DMS79 treated with DMSO at 0.1 percent for 48 hours (cell line): Measurements from ENCODE around the gene CELA3B.
"Not testable (repeated sequence)": the region's sequence is repeated elsewhere in the genome, so short reads cannot be mapped to it uniquely, and the experiment has no call there.

Experiments used
- DNase-seq: peaks from one replicate; lab custom pipeline; 2025; lab: John Stamatoyannopoulos, UW

CELA3B gene

DNA sequence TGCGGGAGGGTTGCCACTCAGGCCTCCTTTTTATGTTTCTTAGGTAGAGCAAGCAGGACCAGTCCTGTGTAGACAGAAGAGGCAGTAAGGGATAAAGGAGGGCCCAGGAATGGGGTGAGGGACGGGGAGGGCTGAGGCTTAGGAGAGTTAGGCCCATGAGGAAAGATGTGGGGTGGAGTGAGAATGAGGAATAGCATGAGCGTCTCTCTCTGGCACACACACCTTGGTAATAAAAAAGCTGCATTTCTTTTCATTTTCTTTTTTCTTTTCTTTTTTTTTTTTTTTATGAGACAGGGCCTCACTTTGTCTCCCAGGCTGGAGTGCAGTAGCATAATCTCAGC is 32.1 kb upstream of the CELA3B start:
- DNase-seq, result no peak

DNA sequence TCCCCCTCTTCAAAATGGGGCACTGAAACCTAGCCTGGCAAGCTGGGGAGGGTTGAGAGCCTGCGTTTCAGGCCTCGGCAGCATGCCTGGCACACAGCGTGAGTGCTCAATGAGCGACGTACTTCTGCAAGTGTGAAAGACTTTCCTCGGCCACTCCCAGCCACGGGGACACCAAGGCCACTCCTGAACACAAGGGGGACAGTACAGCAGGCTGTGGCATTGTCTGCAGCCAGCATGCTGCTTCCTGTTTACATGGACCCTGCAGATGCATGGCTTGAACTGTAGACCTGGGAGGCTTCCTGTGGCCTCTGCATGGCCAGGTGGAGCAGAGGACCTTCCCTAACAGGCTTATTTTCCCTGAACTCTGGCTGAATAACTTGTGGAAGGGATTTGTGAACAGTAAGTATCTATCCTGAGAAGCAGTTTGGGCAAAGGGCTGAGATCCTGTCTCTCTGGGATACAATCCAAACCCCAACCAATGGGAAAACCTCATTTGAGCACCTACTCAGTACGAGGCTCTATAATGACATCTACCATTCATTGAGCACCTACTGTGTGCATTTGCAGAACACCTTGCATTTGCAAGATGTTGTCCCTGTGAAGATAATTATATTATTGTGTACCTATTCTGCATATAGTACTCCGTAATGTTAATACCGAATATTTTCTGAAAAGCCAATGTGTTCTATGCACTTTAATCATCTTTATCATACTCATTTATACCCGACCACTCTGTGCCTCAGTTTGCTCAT is 29.8 kb upstream of the CELA3B start:
- no peak for DNase-seq

GRCh38 chr1:21950734-21951133 is 26.1 kb upstream of the CELA3B start:
- no peak for DNase-seq

DNA sequence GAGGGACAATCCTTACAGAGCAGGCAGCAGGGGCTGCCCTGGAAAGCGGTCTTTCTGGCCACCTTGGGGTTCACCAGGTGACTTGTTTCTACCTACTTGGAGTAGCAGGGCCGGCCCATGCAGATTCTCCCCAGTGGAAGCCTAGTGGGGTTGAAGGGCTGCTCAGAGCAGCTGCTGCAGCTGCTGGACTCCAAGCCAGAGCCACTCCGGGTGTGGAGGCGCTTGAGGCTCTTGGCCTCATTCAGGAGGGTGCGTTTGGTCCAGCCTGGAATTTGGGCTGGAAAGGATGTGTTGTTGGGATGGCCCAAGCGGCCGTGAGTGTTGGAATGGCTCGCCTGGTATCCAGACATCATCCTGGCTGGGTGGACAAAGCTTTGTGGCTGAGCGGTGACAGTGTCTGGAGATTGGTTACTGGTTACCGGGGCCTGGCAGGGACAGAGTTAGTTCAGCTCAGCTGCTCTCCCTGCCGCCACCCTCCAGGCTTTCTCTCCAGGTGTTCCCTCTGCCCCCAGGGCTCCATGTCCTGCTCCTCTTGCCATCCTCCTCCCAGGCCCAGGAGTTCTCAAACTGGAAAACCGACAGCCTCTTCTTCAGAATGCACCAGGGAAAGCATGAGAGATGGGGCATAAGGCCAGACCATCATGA is 25.5 kb upstream of the CELA3B start:
- no peak for DNase-seq

DNA sequence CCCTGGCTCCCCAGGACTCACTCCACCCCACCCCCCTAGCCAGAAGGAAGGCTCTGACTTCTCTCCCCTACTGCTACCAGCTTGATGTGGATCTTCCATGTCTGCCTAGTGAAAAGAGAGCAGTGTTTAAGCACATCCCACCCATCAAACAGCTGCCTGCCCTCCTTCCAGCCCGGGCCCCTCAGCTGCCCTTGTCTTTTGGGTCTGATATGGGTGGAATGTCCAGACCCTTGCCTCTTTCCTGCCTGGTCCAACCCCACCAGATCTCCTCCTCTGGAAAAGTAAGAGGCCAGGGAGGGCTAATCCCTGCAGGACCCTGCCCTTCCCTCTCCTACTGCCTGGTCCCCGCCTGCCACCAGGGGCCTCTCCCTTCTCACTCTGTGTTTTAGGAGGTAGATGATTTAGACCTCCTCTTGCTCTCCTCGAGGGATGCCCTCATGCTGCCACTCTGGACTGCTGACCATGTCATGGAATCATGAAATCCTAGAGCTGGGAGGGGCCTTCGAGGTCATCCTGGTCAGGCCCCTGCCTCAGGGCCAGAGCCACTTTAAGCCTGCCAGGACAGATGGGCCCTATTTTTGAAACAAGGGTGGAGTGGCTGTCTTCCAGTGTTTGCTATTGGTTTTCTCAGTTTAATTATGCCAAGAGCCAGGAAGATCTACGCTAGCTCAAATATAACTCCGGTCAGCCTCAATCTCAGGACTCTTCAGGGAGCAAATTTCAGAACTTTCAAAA is 23.9 kb upstream of the CELA3B start:
- DNase-seq, result no peak

GRCh38 chr1:21955058-21955457 is 21.8 kb upstream of the CELA3B start:
- no peak for DNase-seq

GRCh38 chr1:21955501-21956281 is 21.1 kb upstream of the CELA3B start:
- peak; percentile 82 for DNase-seq

DNA sequence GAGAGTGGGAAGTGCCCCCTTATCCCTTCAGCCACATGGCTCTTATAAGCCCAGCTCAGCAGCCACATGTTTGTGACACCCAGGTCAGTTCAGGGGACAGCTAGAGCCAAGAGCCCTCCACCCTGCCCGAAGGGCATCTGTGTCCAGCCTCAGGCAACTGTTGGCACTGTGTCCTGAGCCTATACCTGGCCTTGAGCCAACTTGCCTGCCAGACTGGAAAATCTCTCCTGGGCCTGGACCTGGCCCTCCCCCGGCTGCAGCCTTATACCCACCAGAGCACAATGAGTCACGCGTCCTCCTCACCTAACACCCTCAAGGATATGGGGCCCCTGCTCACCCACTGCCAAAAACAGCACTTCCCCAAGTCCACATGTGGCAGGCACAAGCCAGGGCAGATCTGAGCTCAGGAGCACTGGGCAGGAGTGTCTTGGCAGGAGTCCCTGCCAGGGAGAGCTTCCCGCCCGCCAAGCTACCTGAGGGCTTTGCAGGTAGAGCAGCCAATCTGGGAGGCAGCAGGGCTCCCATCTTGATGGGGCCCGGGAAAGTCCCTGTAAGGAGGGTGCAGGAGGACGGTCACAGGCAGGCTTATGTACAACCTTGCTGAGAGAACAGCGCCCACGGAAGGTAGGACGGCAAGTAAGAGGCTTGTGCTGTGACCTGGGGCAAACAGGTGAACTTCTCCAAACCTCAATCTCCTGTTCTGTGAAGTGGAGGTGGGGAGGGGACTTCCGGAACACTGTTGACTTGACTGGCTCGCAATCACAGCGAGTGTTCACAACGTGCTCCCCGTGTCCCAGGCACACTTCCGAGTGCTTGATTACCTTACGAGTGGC is 19.9 kb upstream of the CELA3B start:
- peak; percentile 96 for DNase-seq

DNA sequence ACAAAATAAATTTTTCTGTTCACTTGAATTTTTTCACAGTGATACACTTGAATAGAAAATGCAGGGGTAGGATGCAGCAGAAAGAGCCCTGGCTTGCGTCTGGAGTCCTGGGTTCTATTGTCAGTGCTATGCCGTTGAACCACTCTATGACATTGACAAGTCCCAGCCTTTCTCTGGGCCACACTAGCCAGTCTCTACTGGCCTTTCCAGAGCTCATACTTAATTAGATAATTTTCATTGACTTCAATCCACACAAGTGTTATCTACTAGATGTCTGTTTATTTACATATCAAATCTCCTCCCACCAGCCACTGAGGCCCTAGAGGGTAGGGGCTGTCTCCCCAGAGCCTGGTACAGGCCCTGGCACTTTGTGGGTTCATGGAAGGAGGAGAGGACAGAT is 15.5 kb upstream of the CELA3B start:
- DNase-seq, result no peak

- DNase-seq, result no peak
Observed at GRCh38 chr1:21961799-21962198, 15.0 kb upstream of the CELA3B start.

- peak; percentile 88 for DNase-seq
Observed at GRCh38 chr1:21963477-21964217, 13.2 kb upstream of the CELA3B start.

GRCh38 chr1:21966247-21967000 is 10.4 kb upstream of the CELA3B start:
- no peak for DNase-seq

GRCh38 chr1:21967216-21967615 is 9.6 kb upstream of the CELA3B start:
- DNase-seq, result not testable (repeated sequence)

GRCh38 chr1:21969066-21969465 is 7.8 kb upstream of the CELA3B start:
- not testable (repeated sequence) for DNase-seq

DNA sequence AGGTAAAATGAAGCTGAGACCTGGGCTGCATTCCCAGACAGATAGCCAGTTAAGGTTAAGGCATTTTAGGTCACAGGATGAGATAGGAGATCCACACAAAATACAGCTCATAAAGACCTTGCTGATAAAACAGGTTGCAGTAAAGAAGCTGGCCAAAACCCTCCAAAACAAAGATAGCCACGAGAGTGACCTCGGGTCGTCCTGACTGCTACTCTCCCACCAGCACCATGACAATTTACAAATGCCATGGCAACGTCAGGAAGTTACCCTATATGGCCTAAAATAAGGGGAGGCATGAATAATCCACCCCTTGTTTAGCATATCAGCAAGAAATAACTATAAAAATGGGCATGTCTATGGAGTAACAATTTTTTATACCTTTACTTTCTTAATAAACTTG is 6.3 kb upstream of the CELA3B start:
- DNase-seq, result not testable (repeated sequence)

DNA sequence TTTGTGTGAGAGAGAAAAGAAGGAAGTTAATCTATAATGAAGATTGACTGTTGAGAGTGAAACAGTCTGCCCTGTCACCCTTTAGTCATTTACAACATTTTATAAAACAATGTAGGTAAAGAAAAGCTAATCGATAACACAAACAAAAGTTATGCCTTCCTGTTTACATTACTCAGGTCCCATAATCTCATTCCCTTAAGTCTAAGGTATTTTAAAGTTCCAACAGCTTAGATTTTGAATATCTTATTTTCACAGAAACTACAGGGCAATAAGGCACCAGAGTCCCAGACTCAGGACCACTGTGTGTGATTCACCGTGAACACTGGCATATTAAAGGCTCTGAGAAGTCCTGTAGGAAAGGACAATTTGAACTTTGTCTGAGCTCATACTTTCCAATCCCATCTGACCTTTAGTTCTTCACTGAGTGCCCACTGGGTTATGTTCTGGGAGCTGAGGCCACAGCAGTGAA is 3.8 kb upstream of the CELA3B start:
- DNase-seq, result not testable (repeated sequence)

- DNase-seq, result not testable (repeated sequence)
Observed at GRCh38 chr1:21973948-21974347, 2.9 kb upstream of the CELA3B start.

GRCh38 chr1:21974699-21975098 is 2.1 kb upstream of the CELA3B start:
- DNase-seq, result not testable (repeated sequence)

- DNase-seq, result not testable (repeated sequence)
Observed at GRCh38 chr1:21975296-21975695, 1.5 kb upstream of the CELA3B start.

- DNase-seq, result not testable (repeated sequence)
Observed at GRCh38 chr1:21978209-21978608, 1.4 kb downstream of the CELA3B start.
